IPS-NIHi7 (cell line): Measurements from ENCODE around the gene TMEFF1.
A peak's percentile ranks its signal among the peaks of the same experiment; 100 is the strongest.
"Not testable (repeated sequence)": the region's sequence is repeated elsewhere in the genome, so short reads cannot be mapped to it uniquely, and the experiment has no call there.

Experiments used
- DNase-seq: peaks from one replicate; pipeline ENCODE4 v3.0.0; 2012; ENCODE audit warnings: mixed read lengths; ENCODE audit errors: extremely low spot score

Gene TMEFF1, protein sequence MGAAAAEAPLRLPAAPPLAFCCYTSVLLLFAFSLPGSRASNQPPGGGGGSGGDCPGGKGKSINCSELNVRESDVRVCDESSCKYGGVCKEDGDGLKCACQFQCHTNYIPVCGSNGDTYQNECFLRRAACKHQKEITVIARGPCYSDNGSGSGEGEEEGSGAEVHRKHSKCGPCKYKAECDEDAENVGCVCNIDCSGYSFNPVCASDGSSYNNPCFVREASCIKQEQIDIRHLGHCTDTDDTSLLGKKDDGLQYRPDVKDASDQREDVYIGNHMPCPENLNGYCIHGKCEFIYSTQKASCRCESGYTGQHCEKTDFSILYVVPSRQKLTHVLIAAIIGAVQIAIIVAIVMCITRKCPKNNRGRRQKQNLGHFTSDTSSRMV

DNA sequence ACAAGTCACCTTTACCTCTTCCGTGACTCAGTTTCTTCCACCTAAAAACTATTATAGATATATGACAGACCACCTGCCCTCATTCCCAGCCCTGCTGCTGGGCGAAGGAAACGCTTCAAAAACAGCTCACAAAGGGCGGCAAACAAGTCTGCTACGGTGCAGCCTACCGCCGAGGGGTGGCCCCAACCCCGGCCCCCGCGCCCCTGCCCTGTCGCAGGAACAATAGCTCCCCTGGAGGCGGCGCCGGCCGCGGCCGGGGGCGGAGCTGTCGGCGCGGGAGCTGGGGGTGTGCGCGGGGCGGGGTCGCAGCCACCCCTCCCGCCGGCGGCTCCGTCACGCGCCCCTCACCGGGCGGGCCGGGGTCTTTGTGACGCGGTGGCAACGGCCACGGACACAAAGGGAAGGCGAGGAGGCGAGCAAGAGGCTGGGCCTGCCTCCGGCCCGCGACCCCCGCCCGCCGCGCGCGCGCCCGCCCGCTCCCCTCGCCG, at the start of gene TMEFF1:
TMEFF1 (plus strand) TSS at position 362 of the 488 bp plus-strand sequence. CDS start 396 bp downstream, outside the sequence.
- DNase-seq = peak; percentile 95

DNA sequence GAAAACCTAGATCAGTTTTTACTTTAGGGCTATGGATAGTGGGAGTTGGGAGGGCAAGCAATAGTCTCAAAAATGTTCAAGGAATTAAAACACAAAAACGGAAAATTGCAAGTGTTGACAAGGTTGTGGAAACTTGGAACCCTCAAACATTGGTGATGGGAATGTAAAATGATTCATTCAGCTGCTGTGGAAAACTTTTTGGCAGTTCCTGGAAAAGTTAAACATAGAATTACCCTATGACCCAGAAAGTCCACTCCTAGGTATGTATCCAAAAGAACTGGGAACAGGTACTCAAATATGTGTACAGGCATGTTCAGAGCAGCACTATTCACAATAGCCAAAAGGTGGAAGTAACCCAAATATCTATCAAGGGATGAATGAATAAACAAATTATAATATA, 47.2 kb upstream of the TMEFF1 start:
- DNase-seq = no peak

DNA sequence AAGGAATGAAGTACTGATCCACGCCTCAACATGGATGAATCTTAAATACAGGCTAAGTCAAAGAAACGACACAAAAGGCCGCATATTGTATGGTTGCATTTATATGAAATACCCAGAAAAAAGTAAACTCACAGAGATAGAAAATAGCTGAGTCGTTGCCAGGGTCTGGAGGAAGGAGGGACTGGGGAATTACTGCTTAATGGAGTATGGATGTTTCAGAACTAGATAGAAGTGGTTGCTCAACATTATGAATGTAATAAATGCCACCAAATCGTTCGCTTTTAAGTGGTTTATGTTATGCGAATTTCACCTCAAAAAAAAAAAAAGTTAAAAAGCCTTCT, 46.8 kb upstream of the TMEFF1 start:
- DNase-seq = no peak

DNA sequence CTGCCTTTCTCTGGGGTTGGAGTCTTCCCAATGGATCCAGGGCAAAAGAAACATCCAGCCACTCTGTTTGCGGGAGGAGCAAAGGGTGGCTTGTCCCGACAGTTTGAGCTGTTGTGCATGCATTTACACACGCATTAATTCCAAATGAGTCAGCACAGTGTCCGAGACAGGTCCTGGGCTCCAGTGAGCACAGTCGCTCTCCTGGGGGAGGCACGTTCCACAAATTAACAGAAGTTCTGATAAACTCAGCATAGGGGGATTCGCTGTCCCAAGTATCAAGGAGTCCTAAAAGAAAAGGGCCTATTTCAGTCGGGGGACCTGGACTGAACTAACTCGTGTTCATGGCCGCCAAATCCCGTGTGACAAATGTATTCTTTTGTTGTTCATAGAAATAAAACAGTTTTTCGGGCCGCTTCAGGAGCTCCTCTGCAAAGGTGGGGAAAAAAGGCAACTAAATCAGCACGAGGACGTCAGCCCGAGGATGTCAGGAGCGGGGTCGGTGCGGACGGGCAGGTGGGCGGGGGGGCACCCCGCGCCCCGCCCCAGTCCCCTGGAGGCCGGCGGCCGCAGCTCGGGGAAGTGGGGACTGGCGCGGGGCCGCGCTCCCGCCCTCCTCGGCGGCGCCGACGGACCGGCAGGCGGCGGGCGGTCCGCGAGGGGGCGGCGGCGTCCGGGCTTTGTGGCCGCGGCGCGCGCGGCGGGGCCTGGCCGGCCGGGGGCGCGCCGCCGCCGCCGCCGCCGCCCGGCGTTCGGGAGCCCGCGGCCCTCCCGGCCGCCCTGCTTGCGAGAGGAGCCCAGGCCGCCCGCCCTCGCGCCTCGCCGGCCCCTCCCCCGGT, 46.2 kb upstream of the TMEFF1 start, which contains the start of gene MSANTD3:
MSANTD3 (plus strand) TSS at position 614 of the 836 bp plus-strand sequence. CDS start 14,796 bp downstream, outside the sequence.
- DNase-seq = peak; percentile 85

DNA sequence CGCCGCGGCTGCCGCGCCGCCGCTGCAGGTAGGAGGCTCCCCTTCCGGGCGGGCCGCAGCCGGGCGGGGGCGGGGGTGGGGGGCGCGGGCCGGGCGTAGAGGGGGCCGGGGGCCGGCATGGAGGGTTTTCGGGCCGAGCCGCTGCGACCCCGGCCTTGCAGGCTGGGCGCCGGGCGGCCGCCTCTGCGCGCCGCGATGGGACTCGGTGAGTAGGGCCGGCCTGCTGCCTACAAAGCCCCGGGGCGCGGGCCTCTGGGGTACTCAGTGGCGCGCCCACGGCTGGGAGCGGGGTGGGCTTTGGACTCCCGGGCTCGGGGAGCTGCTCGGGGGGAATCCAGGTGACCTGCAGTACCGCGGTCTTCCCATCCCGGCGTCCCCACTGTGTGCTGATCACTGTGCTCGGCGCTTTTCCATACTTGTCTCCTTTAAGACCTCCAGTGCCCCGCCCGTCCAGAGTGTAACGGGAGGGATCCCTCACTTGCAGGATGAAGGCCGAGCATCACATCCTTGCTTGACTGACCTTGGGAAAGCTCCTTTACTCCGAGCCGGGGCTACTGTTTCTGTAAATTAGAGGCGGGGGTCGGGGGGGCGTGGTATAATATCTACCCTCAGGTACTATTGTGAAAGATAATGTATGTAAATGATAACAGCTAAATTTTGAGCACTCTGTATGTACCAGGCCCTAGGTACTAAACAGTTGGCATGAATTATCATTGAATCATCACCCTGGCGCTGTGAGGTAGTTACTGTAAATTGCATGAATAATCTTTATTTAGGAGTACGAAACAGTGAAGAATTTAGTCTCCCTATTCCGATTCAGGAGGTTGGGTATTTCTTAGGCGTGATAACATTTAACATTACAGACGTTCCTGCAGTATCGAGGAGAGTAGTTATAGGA, 45.3 kb upstream of the TMEFF1 start:
- DNase-seq = peak; percentile 64

DNA sequence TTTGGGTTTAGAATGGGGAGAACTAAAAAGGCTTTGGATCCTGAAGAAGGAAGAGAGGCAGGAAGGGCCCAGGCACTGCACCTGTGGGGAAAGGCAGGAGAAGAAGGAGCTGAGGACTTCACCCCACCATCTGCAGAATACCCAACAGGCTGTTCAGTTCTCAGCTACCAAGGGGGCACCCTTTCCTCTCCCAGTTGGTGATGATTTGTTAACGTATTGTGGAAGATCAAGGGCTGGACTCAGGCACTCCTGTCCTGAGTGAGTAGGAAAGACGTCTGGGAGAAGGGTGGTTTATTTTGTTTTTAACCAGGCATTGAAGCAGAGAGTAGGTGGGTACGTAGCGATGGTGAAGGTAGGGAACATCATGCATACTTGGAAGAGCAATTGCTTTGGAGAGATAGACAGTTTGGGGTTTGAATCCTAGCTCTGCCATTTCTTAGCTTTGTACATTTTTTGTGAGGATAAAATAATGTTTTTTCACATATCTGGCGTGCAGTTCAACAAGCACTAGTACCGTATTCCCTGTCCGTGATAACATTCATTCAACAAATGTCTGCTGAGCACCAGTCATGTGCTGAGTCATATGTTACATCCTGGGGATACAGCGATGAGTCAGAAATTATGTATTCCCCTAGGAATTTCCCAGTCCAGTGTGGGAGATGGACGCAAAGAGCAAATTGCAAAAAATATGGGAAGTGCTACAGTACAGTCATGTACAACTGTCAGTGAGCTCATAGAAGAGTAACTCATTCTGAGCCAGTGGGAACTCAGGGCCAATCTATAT, 43.9 kb upstream of the TMEFF1 start:
- DNase-seq = no peak

DNA sequence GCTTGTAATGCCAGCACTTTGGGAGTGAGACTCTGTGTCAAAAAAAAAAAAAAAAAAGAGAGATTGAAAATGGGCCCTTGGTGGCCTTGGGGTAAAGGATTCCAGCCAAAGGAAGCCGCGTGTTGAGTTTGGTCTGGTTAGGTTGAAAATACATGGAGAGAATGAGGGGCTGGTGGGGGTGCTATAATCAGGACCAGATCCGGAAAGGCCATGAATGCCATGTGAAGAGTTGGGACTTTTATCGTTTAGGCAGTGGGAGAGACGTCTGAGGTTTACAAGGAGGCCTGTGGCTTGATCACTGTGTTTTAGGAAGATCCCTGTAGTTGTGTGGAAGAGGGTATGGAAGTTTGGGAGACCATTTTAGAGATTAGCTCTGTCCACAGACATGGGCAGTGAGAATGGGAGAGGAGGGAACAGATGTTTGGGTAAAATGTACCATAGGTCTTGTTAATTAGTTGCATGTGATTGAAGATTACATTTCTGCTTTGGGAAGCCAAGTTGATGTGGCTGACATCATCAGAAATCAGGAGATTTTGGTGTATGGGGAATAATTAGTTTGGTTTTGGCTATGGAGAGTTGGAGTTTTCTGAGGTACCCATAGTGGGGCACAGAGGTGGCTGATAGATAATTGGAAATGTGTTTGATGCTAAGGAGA, 42.5 kb upstream of the TMEFF1 start:
- no peak for DNase-seq

DNA sequence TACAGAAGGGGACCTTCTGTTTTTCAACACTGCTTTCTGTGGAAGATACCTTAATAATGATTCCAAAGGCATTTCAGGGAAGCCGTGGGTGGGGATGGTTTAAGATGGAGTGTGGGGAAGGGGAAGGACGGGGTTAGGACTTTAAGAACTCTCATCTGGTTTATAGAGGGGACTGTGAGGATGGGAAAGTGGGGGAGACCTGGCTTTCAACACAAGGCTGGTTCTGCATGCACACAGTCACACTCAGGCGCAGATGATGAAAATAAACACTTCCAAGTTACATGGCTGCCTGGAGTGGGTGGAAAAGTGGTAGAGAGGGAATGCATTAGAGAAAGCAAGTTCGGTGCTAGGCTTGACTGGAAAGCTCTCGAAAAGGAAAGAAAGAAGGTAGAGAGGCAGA, 41.1 kb upstream of the TMEFF1 start:
- no peak for DNase-seq

DNA sequence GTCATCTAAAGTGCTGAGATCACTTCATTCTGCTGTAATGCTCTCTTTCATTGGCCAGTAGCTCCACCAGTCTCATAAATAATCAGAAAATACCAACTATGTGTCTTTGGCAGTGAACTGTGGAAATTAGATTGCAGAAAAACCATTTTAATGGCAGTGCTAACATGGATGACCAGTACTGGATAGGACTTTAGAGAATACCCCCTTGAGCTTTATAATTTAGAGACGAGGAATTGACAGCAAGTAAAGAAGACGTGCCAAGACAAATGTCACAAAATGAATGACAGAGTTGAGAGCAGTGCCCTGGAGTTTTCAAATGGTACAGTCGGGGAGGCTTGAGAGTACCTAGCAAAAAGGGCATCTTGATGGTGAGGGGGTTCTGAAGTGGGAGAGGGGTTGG, 40.2 kb upstream of the TMEFF1 start:
- no peak for DNase-seq

DNA sequence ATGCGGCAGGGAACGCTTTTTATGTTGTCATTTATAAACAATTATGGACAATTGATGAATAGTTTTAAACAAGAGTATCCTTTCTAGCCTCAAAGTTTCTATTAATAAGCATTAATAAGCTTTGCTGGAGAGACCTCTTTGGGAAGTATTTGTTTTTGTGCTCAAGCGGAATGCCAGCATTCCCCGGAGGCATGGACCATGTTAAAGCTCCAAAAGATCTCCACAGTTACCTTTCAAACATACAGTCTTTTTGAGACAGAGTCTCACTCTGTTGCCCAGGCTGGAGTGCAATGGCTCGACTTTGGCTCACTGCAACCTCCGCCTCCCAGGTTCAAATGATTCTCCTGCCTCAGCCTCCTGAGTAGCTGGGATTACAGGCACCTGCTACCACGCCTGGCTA, 36.4 kb upstream of the TMEFF1 start:
- DNase-seq = no peak

DNA sequence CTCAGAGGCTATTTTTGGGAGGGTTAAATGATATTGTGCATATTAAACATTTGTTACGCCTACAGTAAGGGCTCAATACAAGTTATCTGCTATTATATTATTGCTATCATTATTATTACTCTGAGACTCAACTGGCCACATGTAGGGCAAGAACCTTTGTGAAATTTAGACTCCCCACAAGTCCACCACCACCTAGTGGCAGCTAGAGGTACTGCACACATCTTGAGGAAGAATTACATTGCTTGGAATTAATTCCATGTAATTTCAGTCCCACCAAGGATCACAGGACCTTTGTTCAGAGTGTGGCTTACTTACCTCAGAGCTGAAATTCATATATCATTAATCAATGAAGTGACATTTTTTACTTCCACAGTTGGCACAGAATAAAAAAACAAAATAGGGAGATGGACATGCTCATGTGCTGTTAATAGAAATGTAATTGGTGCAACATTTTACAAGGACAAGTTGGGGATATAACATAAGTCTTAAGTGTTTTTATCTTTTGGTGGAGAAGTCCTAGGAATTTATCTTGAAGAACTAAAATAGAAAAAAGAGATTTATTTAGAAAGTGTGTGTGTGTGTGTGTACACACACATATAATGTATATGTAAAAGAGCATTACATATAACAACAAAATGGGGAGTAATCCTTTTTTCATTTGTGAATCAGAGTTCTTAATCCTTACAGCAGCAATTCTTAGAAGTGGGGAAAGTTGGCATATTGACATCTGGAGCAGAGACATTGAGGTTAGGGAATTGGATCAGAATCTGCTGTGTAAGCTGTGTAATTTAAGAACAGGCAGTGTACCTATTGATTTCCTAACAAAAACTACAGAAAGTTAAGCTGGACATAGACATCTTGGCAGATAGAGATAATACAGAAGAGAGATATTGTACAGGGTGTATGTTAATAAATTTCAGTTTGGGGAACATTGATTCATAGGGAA, 34.8 kb upstream of the TMEFF1 start:
- DNase-seq = peak; percentile 72

DNA sequence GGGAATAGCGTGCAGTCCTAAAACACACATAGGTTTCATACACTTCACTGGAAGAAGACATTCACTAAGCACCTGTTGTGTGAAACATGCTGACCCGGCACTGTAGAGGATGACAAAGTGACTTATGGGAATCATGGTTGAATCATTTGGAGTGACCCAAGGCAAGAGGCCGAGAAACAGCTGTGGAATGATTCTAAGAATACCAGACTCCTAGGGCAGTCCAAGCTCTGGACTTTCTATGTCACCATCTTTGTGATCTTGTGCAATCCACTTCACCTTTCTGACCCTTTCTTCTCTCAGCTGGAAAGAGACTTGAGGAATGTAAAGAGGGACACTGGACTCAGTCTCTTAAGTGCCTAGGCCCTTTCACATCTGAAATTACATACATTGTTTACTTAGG, 32.9 kb upstream of the TMEFF1 start:
- no peak for DNase-seq

DNA sequence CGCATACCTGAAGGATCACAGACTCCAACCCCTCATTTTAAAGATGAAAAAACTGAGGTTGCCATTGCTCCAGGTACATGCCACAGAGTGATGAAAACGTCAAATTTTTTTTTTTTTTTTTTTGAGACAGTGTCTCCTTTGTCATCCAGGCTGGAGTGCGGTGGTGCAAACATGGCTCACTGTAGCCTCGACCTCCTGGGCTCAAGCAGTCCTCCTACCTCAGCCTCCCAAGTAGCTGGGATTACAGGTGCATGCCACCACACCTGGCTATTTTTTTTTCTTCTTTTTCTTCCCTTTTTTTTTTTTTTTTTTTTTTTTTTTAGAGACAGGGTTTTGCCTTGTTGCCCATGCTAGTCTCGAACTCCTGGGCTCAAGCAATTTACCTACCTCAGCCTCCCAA, 32.5 kb upstream of the TMEFF1 start:
- not testable (repeated sequence) for DNase-seq

DNA sequence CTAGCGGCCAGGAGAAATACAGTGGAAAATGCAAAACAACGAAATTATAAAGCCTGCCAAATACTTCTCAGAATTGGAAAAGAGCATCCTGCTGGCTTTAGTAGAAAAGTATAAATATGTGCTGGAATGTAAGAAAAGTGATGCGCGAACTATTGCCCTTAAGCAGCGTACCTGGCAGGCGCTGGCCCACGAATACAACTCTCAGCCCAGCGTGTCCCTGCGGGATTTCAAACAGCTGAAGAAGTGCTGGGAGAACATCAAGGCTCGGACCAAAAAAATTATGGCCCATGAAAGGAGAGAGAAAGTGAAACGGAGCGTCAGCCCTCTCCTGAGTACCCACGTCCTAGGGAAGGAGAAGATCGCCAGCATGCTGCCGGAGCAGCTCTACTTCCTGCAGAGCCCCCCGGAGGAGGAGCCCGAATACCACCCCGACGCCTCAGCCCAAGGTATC, 31.0 kb upstream of the TMEFF1 start:
- DNase-seq = peak; percentile 38

DNA sequence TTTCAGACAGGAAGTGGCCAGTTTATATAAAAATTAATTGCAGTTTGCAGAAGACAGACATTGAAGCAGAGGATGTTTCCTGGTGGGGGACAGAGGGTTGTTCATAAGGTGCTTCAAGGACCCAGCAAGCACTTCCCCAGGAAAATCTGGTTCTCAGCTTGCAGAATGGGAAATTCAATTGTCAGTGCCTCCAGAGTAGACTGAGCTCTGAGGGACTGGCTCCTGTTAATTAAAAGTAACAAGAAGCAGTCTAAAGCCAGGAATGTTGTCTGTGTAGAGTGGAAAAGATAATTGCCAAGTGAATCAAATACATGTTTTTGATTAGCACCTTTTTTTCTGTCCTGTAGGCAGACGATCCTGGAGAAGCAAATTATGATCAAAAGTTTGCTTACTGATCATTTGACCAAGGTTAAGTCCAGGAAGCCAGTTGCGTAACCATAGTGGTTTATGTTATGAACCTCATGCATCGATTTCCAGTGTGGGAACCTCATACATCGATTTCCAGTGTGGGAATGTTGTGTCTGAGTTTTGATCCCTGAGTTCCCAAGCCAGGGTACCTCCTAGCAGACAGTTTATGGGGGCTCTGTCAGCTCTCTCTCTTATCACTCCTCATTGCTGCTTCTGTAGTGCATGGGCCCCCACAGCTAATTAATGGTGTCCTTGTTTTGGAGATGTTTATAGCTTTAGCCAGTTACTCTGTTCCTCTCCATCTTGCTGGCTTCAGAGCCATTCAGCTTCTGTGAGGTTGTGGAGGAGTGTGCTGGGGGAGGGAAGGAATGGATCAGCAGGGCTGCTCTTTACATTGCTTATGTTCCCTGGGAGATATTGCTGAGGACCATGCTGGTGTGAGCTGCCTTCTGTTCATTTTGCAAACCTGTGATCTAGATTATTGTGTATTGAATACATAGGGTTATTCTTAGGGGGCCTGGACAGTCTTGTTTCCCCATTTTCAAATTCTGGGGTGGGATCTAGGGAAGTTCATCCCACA, 28.9 kb upstream of the TMEFF1 start:
- DNase-seq = no peak

DNA sequence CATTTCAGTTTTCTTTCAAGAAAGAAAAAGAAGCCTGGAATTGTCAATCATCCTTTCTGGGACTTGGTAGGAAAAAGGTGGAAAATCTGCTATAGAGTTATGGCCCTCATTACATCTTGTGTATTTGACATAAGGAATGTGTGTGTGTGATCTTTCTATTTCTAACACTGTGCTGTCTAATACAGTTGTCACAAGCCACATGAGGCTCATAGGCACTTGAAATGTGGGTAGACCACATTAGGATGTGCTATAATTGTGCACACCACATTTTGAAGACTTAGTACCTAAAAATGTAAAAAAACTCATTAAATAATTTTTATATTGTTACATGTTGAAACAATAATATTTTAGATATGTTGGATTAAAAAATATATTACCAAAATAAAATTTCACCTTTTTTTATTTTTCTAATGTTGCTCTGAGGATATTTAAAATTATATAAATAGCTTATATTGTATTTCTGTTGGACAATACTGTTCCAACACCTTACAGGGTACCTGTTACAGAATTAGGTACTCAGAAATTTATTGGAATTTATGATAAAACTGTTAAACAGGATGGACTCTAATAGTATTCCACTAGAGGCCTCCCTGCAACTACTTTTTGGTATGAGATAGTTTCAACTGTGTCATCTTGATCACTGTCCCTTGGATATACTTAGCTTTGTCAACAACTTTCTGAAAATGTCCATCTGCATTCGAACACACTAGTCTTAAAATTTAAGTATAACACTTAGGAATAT, 27.6 kb upstream of the TMEFF1 start:
- DNase-seq = no peak

DNA sequence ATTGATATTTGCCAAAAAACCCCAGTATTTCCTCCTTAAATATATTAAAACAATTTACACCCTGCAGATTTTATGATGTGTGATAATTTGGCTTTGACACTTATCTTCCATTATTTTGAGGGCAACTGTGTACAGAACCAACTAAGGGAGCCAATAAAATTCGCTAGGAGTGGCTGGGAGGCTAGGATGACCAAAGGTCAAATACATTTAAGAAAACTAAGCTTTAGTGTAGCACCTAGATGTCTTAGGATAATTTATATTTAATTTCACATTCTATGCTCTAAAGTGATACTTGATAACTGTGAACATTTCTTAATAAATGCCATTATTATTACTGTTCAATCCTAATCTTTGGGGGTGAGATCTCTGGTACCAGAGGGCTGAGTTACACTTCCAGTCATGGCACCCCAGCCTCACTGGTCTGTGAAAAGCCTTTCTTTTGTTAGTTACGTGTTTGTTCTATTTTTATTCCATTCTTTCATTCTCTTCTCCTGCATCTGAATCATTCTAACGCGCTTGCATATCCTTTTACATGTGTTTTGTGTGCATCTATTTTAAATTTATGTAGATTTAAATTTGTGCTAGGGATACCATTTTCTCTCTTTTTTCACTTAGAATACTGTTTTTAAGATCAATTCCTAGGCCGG, 26.9 kb upstream of the TMEFF1 start:
- DNase-seq = no peak
